A549 (cell line): ENCODE measurements around the gene TFR2. TPM values are rescaled to one million over a fixed set of nuclear protein-coding genes. Genes with fewer than 3 reads are reported as not detected.

Source experiments
- ATAC-seq, 2 experiments: fragments of 200-7000 bp in 1 of 2; fragments of >200 bp in 1 of 2; cut with Nextera tagmentation in 1 of 2; cut with Tn5 transposase in 1 of 2; 3 replicates each; pipeline versions ENCODE4 v1.8.0 to v1.9.1; 2018 to 2020; ENCODE audit warnings: mild to moderate bottlenecking in 1 of 2, moderate library complexity in 1 of 2
- CTCF ChIA-PET: fragments of 300-600 bp; sonication (Branson Sonifier 250); formaldehyde crosslinking; extraction: SDS; loops from one replicate; lab custom pipeline; 2021; ENCODE audit warnings: antibody characterized with exemption, inconsistent platforms; lab: Yijun Ruan, JAX
- POLR2A ChIA-PET: fragments of 350-600 bp; formaldehyde crosslinking; extraction: SDS; loops from one replicate; lab custom pipeline; 2021; ENCODE audit warnings: antibody characterized with exemption, inconsistent platforms; lab: Yijun Ruan, JAX
- DNase-seq, 2 experiments: peaks; one replicate each; pipeline versions ENCODE4 v3.0.0 to v3.0.0-alpha.2; 2011 to 2016; ENCODE audit warnings: low read depth in 1 of 2, low spot score in 1 of 2
- FAIRE-seq: peaks from 2 replicates; lab custom pipeline; 2011; peaks lifted over from hg19 to GRCh38; lab: Jason Lieb, UNC
- H3K27ac ChIP-seq, 2 experiments: fragments of >200 bp; sonication (Bioruptor Twin); formaldehyde crosslinking; 3 replicates each; pipeline ENCODE4 v1.5.1; 2016 to 2017
- H3K4me1 ChIP-seq: fragments of >200 bp; sonication (Bioruptor Twin); formaldehyde crosslinking; 3 replicates; pipeline ENCODE4 v1.6.1; 2016
- H3K4me2 ChIP-seq: fragments of >200 bp; sonication (Bioruptor Twin); formaldehyde crosslinking; 3 replicates; pipeline ENCODE4 v1.6.1; 2016
- H3K4me3 ChIP-seq: fragments of >200 bp; sonication (Bioruptor Twin); formaldehyde crosslinking; 3 replicates; pipeline ENCODE4 v1.5.1; 2016
- H3K9me3 ChIP-seq: fragments of >200 bp; sonication (Bioruptor Twin); formaldehyde crosslinking; 3 replicates; pipeline ENCODE4 v1.6.1; 2016
- CBX2 ChIP-seq: fragments of 200-600 bp; sonication (generic); IDR thresholded peaks from 2 replicates; pipeline ENCODE4 v1.6.1; 2016; ENCODE audit warnings: low read depth, mild to moderate bottlenecking, borderline replicate concordance
- FOSL2 ChIP-seq, 2 experiments: fragments of 450-650 bp in 1 of 2; fragments of >200 bp in 1 of 2; sonication (Bioruptor Twin) in 1 of 2; formaldehyde crosslinking; IDR thresholded peaks; 2 replicates each; pipeline versions ENCODE4 v1.5.0 to v1.6.1; 2016 to 2020; ENCODE audit warnings: mild to moderate bottlenecking in 1 of 2, moderate library complexity in 1 of 2
- FOXS1 ChIP-seq: fragments of 250-450 bp; sonication (Bioruptor Pico); IDR thresholded peaks from 2 replicates; pipeline ENCODE4 v1.5.0; 2020; ENCODE audit warnings: mild to moderate bottlenecking, moderate library complexity
- HEYL ChIP-seq: fragments of 250-450 bp; sonication (Bioruptor Pico); IDR thresholded peaks from 2 replicates; pipeline ENCODE4 v1.8.0; 2021; ENCODE audit warnings: mild to moderate bottlenecking, moderate library complexity
- JUN ChIP-seq, 2 experiments: fragments of >200 bp; sonication (Bioruptor Twin); formaldehyde crosslinking; IDR thresholded peaks; 2 replicates in 1 of 2; 3 replicates in 1 of 2; pipeline ENCODE4 v1.6.1; 2016 to 2017
- KDM5A ChIP-seq: fragments of 200-600 bp; sonication (generic); IDR thresholded peaks from 2 replicates; pipeline ENCODE4 v1.6.1; 2016; ENCODE audit warnings: antibody characterized with exemption, mild to moderate bottlenecking
- MAFK ChIP-seq: fragments of 450-650 bp; IDR thresholded peaks from 2 replicates; pipeline ENCODE4 v1.6.1; 2014; ENCODE audit not compliant: partially characterized antibody
- NPAS2 ChIP-seq: fragments of 250-450 bp; sonication (Bioruptor Pico); IDR thresholded peaks from 2 replicates; pipeline ENCODE4 v1.8.0; 2022; ENCODE audit warnings: mild to moderate bottlenecking, moderate library complexity, borderline replicate concordance
- RARB ChIP-seq: fragments of 250-450 bp; sonication (Bioruptor Pico); IDR thresholded peaks from 2 replicates; pipeline ENCODE4 v1.8.0; 2021; ENCODE audit warnings: mild to moderate bottlenecking, moderate library complexity
- RCOR1 ChIP-seq: fragments of 150-350 bp; IDR thresholded peaks from 2 replicates; pipeline ENCODE4 v1.6.1; 2014; ENCODE audit warnings: antibody characterized with exemption, low read length, low read depth
- REST ChIP-seq: fragments of 200-600 bp; sonication (generic); IDR thresholded peaks from 2 replicates; pipeline ENCODE4 v1.6.1; 2016; ENCODE audit warnings: antibody characterized with exemption, mild to moderate bottlenecking, moderate library complexity
- RNF2 ChIP-seq: fragments of 200-600 bp; sonication (generic); IDR thresholded peaks from 2 replicates; pipeline ENCODE4 v1.6.1; 2016; ENCODE audit warnings: low read depth, mild to moderate bottlenecking, antibody characterized with exemption, moderate library complexity, borderline replicate concordance
- SREBF2 ChIP-seq: fragments of 450-650 bp; IDR thresholded peaks from 2 replicates; pipeline ENCODE4 v1.6.1; 2014; ENCODE audit warnings: mild to moderate bottlenecking, moderate library complexity
- TFCP2L1 ChIP-seq: fragments of 250-450 bp; sonication (Bioruptor Pico); IDR thresholded peaks from 2 replicates; pipeline ENCODE4 v1.5.0; 2021; ENCODE audit warnings: mild to moderate bottlenecking
- TP53 ChIP-seq: fragments of 250-450 bp; sonication (Bioruptor Pico); IDR thresholded peaks from 2 replicates; pipeline ENCODE4 v1.5.0; 2021; ENCODE audit warnings: mild to moderate bottlenecking, moderate library complexity
- WGBS: methylation state at CpG from one replicate; pipeline ENCODE4 v1.1.6; 2017; ENCODE audit errors: missing lambda C conversion rate; 5-methylcytosine and 5-hydroxymethylcytosine counted together
- polyA plus RNA-seq, 4 experiments: library from polyadenylated mRNA; depleted of rRNA in 3 of 4; stranded (reverse); fragments of >200 nt; fragmentation: RNase III in 1 of 4; extraction: RNeasy Plus Mini Kit Qiagen cat#74134 plus additional on column Dnase treatment in 1 of 4; gene quantifications; 2 replicates in 3 of 4; 3 replicates in 1 of 4; pipeline ENCODE4 v1.2.3, GENCODE V29; 2011 to 2017
- TF ChIP-seq, protein P1 (sequence below): fragments of 450-650 bp; IDR thresholded peaks from 2 replicates; pipeline ENCODE4 v1.6.1; 2014; ENCODE audit warnings: antibody characterized with exemption
- TF ChIP-seq, protein P2 (sequence below): IDR thresholded peaks from 2 replicates; pipeline ENCODE4 v1.6.1; 2012
- TF ChIP-seq, protein P3 (sequence below): fragments of 250-450 bp; sonication (Bioruptor Pico); IDR thresholded peaks from 2 replicates; pipeline ENCODE4 v1.5.0; 2020; ENCODE audit warnings: low read depth, mild to moderate bottlenecking, moderate library complexity
- TF ChIP-seq, protein P4 (sequence below): fragments of >200 bp; sonication (Bioruptor Twin); formaldehyde crosslinking; IDR thresholded peaks from 2 replicates; pipeline ENCODE4 v1.6.1; 2016
- TF ChIP-seq, protein P5 (sequence below): fragments of >200 bp; sonication (Bioruptor Twin); formaldehyde crosslinking; IDR thresholded peaks from 3 replicates; pipeline ENCODE4 v1.5.1; 2016

Gene TFR2
- polyA plus RNA-seq, 2 of the 4 experiments (the other 2 are of a cell fraction), result 1.1 to 2.5 TPM

- peaks cover 15% of the 10 kb centered on the region for H3K4me1 ChIP-seq
- ChIA-PET POLR2A (interaction anchor here (0.5 to 2.4 kb wide), 8 partner anchors 8 to 156 kb away, joined by 4 to 21 read pairs (median 10); partner anchors contain the start of genes AGFG2, GNB2, MEPCE and ZCWPW1), CTCF (interaction anchor here (0.9 to 10.1 kb wide), 10 partner anchors 8 to 267 kb away, joined by 3 to 135 read pairs (median 4); partner anchors contain the start of gene SLC12A9)
- DNase-seq (peak in 1 of 2 experiments; percentile 35), ATAC-seq (no peak), FAIRE-seq (no peak)
- H3K9me3 ChIP-seq, result no peaks in the 10 kb centered on the region
- peak overlapping the region; percentile 96 for H3K4me2 ChIP-seq
- TF ChIP-seq TP53 (CRISPR knock-in tag) (0 out of 2 replicates have a peak, but pooled peaks have one; percentile 12), RARB (CRISPR knock-in tag) (no peak), FOSL2 (IDR thresholded peaks at IDR 0.05) (no peak), FOSL2 (CRISPR knock-in tag; IDR thresholded peaks at IDR 0.05) (0 out of 2 replicates have a peak, but pooled peaks have one; percentile 3)
- peak overlapping the region; percentile 99 for H3K4me3 ChIP-seq
- H3K27ac ChIP-seq, result peak overlapping the region; percentile 95 to 99; a peak in 4 of 6 replicates
- 29% methylated on average over 18 of the region's 20 CpGs for WGBS
Measured at GRCh38 chr7:100584683-100585510, 56.5 kb downstream of the TFR2 start.

- H3K4me1 ChIP-seq, result peaks cover 15% of the 10 kb centered on the region
- FAIRE-seq, result no peak
- no peak for ATAC-seq
- DNase-seq, result no peak
- TF ChIP-seq, protein P1, sequence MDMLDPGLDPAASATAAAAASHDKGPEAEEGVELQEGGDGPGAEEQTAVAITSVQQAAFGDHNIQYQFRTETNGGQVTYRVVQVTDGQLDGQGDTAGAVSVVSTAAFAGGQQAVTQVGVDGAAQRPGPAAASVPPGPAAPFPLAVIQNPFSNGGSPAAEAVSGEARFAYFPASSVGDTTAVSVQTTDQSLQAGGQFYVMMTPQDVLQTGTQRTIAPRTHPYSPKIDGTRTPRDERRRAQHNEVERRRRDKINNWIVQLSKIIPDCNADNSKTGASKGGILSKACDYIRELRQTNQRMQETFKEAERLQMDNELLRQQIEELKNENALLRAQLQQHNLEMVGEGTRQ, result no peak
- TF ChIP-seq SREBF2 (no peak), MAFK (no peak), RCOR1 (no peak), CBX2 (no peak), KDM5A (no peak), TFCP2L1 (no peak), HEYL (no peak), RARB (CRISPR knock-in tag) (no peak), JUN (IDR thresholded peaks at IDR 0.05) (no peak), FOXS1 (CRISPR knock-in tag) (no peak), TP53 (CRISPR knock-in tag) (no peak), RNF2 (no peak), REST (no peak), NPAS2 (CRISPR knock-in tag) (no peak)
- TF ChIP-seq, protein P2, sequence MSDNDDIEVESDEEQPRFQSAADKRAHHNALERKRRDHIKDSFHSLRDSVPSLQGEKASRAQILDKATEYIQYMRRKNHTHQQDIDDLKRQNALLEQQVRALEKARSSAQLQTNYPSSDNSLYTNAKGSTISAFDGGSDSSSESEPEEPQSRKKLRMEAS, result no peak
- TF ChIP-seq, protein P3, sequence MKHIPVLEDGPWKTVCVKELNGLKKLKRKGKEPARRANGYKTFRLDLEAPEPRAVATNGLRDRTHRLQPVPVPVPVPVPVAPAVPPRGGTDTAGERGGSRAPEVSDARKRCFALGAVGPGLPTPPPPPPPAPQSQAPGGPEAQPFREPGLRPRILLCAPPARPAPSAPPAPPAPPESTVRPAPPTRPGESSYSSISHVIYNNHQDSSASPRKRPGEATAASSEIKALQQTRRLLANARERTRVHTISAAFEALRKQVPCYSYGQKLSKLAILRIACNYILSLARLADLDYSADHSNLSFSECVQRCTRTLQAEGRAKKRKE, result no peak
- TF ChIP-seq, protein P4, sequence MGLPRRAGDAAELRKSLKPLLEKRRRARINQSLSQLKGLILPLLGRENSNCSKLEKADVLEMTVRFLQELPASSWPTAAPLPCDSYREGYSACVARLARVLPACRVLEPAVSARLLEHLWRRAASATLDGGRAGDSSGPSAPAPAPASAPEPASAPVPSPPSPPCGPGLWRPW, result no peak
- TF ChIP-seq, protein P5, sequence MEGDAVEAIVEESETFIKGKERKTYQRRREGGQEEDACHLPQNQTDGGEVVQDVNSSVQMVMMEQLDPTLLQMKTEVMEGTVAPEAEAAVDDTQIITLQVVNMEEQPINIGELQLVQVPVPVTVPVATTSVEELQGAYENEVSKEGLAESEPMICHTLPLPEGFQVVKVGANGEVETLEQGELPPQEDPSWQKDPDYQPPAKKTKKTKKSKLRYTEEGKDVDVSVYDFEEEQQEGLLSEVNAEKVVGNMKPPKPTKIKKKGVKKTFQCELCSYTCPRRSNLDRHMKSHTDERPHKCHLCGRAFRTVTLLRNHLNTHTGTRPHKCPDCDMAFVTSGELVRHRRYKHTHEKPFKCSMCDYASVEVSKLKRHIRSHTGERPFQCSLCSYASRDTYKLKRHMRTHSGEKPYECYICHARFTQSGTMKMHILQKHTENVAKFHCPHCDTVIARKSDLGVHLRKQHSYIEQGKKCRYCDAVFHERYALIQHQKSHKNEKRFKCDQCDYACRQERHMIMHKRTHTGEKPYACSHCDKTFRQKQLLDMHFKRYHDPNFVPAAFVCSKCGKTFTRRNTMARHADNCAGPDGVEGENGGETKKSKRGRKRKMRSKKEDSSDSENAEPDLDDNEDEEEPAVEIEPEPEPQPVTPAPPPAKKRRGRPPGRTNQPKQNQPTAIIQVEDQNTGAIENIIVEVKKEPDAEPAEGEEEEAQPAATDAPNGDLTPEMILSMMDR, result no peak
- TF ChIP-seq, all 56 proteins: peak for 0
- H3K4me2 ChIP-seq, result peak overlapping the region; percentile 96
- peak overlapping the region; percentile 99 for H3K4me3 ChIP-seq
- CTCF ChIA-PET, result interaction anchor here (0.9 to 10.1 kb wide), 9 partner anchors 9 to 268 kb away, joined by 3 to 135 read pairs (median 4); partner anchors contain the start of gene SLC12A9
- H3K27ac ChIP-seq, result peak overlapping the region in 1 of 2 experiments; percentile 95; a peak in 2 of 6 replicates
- POLR2A ChIA-PET, result interaction anchor here (0.5 to 2.4 kb wide), 4 partner anchors 15 to 88 kb away, joined by 4 to 13 read pairs (median 4); partner anchors contain the start of gene AGFG2
- H3K9me3 ChIP-seq, result no peaks in the 10 kb centered on the region
- WGBS, result 84% methylated on average over 9 of the region's 15 CpGs
Measured at GRCh38 chr7:100584054-100584682, 57.2 kb downstream of the TFR2 start.
